ENCODE results near the gene FBLL1. TPM values are rescaled to one million over a fixed set of nuclear protein-coding genes. Genes with fewer than 3 reads are reported as not detected.

The FBLL1 gene
- total and polyA plus RNA-seq, 9 of the 15 experiments (the other 6 are each of a cell fraction or from before 2014, with no cell fraction given): not detected

DNA sequence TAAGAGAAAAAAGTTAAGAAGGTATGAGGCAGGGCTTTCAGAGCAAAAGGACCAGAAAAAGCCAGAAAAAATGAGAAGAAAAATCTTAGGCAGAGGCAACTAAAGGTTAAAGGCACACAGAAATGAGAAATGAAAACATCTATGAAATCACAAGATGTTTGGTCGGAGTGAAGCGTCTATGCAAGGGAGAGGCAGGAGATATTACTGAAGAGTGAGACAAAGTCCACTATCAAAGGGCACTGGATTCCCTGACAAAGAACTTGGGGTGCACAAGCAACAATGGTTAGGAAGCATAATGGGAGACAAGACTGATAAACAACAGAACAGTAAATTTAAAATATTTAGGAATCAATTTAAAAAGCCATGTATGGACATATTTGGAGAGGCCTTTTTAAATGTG lies 33.2 kb downstream of the FBLL1 start:
- H3K9ac ChIP-seq (ENCODE audit: insufficient read depth in 1 of 2, low read depth in 2 of 2, low read length in 2 of 2): no peak overlapping the region
- no peaks in the 10 kb centered on the region for H3K9me1 ChIP-seq (ENCODE audit: control insufficient read depth, insufficient read depth, low read length)
- DNase-seq (ENCODE audit: extremely low read depth in 1 of 4, low spot score in 3 of 4) (no peak), ATAC-seq (no peak), FAIRE-seq (no peak)
- 91% methylated on average over 2 of the region's 2 CpGs for WGBS (ENCODE audit: insufficient coverage, low coverage, missing lambda C conversion rate)
- in situ Hi-C loops (cut with MboI): no loop called here
- H2AFZ ChIP-seq (ENCODE audit: low read depth, low read length): no peak overlapping the region
- POLR2A ChIA-PET: no interaction called here
- peaks cover 45% of the 10 kb centered on the region for H3K79me2 ChIP-seq (ENCODE audit: control insufficient read depth, insufficient read depth, low read length)
- H3K27ac ChIP-seq (ENCODE audit: extremely low read depth, low read depth, low read length): no peak overlapping the region
- CTCF ChIA-PET (ENCODE audit: low intra/inter-chr PET ratio): no interaction called here
- H4K20me1 ChIP-seq (replicated peaks; ENCODE audit: control insufficient read depth, insufficient read depth, low read length): no peaks in the 10 kb centered on the region; the same call in 1 of the 2 replicates
- H3K27me3 ChIP-seq (ENCODE audit: control insufficient read depth in 2 of 2, insufficient read depth in 2 of 2, low read length in 2 of 2): no peaks in the 10 kb centered on the region
- no peak overlapping the region for H3K4me2 ChIP-seq (ENCODE audit: insufficient read depth, low read length)
- H3K9me3 ChIP-seq (replicated peaks; ENCODE audit: control insufficient read depth, insufficient read depth, low read depth, low read length): no peaks in the 10 kb centered on the region
- H3K4me1 ChIP-seq (replicated peaks in 1 of 2; ENCODE audit: control insufficient read depth in 2 of 2, insufficient read depth in 2 of 2, low read length in 2 of 2): no peaks in the 10 kb centered on the region
- H3K36me3 ChIP-seq (ENCODE audit: control insufficient read depth, insufficient read depth, low read length): peaks cover 94% of the 10 kb centered on the region
- BruUV-seq (replicated peaks): no TSS peak
- H3K4me3 ChIP-seq: no peak overlapping the region
- intact Hi-C loops (cut with micrococcal nuclease): no loop called here
- TF ChIP-seq MTA3 (IDR thresholded peaks at IDR 0.05; ENCODE audit: borderline replicate concordance): no peak
- no peak for TF ChIP-seq ZNF79 (CRISPR knock-in tag; IDR thresholded peaks at IDR 0.05; ENCODE audit: low read depth)
- TF ChIP-seq, protein P1, sequence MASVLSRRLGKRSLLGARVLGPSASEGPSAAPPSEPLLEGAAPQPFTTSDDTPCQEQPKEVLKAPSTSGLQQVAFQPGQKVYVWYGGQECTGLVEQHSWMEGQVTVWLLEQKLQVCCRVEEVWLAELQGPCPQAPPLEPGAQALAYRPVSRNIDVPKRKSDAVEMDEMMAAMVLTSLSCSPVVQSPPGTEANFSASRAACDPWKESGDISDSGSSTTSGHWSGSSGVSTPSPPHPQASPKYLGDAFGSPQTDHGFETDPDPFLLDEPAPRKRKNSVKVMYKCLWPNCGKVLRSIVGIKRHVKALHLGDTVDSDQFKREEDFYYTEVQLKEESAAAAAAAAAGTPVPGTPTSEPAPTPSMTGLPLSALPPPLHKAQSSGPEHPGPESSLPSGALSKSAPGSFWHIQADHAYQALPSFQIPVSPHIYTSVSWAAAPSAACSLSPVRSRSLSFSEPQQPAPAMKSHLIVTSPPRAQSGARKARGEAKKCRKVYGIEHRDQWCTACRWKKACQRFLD (CRISPR knock-in tag; IDR thresholded peaks at IDR 0.05): no peak
- TF ChIP-seq, protein P2, sequence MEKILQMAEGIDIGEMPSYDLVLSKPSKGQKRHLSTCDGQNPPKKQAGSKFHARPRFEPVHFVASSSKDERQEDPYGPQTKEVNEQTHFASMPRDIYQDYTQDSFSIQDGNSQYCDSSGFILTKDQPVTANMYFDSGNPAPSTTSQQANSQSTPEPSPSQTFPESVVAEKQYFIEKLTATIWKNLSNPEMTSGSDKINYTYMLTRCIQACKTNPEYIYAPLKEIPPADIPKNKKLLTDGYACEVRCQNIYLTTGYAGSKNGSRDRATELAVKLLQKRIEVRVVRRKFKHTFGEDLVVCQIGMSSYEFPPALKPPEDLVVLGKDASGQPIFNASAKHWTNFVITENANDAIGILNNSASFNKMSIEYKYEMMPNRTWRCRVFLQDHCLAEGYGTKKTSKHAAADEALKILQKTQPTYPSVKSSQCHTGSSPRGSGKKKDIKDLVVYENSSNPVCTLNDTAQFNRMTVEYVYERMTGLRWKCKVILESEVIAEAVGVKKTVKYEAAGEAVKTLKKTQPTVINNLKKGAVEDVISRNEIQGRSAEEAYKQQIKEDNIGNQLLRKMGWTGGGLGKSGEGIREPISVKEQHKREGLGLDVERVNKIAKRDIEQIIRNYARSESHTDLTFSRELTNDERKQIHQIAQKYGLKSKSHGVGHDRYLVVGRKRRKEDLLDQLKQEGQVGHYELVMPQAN (IDR thresholded peaks at IDR 0.05; ENCODE audit: borderline replicate concordance): no peak
- TF ChIP-seq NR3C1 (CRISPR knock-in tag; IDR thresholded peaks at IDR 0.05): no peak
- no peak for TF ChIP-seq FOXJ2 (tag; IDR thresholded peaks at IDR 0.05)
- no peak for TF ChIP-seq ZBTB17 (CRISPR knock-in tag; IDR thresholded peaks at IDR 0.05)
- no peak for TF ChIP-seq TAF15 (IDR thresholded peaks at IDR 0.05; ENCODE audit: low read depth, low read length)
- TF ChIP-seq RBM14 (IDR thresholded peaks at IDR 0.05; ENCODE audit: borderline replicate concordance, insufficient read depth, low read depth, low read length): no peak
- no peak for TF ChIP-seq CBX8 (IDR thresholded peaks at IDR 0.05; ENCODE audit: borderline replicate concordance, extremely low read depth, low read depth, low read length, poor library complexity, severe bottlenecking)
- TF ChIP-seq STAT5B (CRISPR knock-in tag; IDR thresholded peaks at IDR 0.05): no peak
- TF ChIP-seq ZNF551 (CRISPR knock-in tag; IDR thresholded peaks at IDR 0.05): no peak
- TF ChIP-seq, protein P3, sequence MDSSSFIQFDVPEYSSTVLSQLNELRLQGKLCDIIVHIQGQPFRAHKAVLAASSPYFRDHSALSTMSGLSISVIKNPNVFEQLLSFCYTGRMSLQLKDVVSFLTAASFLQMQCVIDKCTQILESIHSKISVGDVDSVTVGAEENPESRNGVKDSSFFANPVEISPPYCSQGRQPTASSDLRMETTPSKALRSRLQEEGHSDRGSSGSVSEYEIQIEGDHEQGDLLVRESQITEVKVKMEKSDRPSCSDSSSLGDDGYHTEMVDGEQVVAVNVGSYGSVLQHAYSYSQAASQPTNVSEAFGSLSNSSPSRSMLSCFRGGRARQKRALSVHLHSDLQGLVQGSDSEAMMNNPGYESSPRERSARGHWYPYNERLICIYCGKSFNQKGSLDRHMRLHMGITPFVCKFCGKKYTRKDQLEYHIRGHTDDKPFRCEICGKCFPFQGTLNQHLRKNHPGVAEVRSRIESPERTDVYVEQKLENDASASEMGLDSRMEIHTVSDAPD (CRISPR knock-in tag; IDR thresholded peaks at IDR 0.05): no peak
- TF ChIP-seq TRIM28 (IDR thresholded peaks at IDR 0.05): no peak
- no peak for TF ChIP-seq JUNB (CRISPR knock-in tag; conservative IDR thresholded peaks at IDR 0.05)
- TF ChIP-seq ELF4 (CRISPR knock-in tag; IDR thresholded peaks at IDR 0.05): no peak
- TF ChIP-seq SMARCA4 (IDR thresholded peaks at IDR 0.05): no peak

Data from K562 (cell line).